GM12873 (cell line): ENCODE measurements around the gene ANKRD2.
A peak's percentile ranks its signal among the peaks of the same experiment; 100 is the strongest.

Experiments
- TF ChIP-seq, protein P1 (sequence below): IDR thresholded peaks from 2 replicates; pipeline ENCODE4 v1.5.1; 2012; ENCODE audit warnings: low read depth, mild to moderate bottlenecking, moderate library complexity, low read length, control low read depth; ENCODE audit not compliant: insufficient read depth; ENCODE audit errors: missing control alignments

ANKRD2 gene

DNA sequence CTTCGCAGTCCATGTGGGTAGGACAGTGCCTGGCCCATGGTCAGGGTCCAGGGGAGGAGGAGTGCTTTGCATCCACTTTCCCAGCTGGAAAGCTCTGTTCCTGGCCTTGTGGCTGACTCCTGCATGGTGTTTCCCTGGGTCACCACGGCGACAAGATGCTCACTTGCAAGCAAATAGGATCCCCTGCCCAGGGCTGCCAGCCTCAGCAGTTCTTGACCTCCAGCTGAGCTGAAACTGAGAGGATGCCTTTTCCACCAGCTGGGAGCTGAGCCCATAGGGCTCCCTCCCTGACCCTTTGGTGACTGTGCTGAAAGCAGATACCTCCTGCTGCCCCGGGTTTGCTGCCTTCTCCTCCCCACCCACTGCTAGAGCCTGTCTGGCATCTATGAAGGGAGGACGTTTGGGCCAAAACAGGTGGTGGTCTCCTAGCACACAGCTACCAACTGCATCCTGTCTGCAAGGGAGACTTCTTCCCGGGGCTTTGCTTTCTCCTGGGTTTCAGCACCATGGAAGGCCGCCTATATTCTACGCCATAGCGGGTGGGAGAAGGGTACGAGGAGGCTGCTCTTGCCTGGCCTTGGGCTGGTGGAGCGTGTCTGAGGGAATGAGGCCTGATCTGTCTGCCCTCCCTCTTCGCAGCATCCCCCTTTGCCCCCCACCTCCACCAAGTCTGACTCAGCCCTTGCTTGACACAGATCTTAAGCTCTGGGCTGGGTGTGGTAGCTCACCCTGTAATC, 39.5 kb upstream of the ANKRD2 start:
- TF ChIP-seq, protein P1, sequence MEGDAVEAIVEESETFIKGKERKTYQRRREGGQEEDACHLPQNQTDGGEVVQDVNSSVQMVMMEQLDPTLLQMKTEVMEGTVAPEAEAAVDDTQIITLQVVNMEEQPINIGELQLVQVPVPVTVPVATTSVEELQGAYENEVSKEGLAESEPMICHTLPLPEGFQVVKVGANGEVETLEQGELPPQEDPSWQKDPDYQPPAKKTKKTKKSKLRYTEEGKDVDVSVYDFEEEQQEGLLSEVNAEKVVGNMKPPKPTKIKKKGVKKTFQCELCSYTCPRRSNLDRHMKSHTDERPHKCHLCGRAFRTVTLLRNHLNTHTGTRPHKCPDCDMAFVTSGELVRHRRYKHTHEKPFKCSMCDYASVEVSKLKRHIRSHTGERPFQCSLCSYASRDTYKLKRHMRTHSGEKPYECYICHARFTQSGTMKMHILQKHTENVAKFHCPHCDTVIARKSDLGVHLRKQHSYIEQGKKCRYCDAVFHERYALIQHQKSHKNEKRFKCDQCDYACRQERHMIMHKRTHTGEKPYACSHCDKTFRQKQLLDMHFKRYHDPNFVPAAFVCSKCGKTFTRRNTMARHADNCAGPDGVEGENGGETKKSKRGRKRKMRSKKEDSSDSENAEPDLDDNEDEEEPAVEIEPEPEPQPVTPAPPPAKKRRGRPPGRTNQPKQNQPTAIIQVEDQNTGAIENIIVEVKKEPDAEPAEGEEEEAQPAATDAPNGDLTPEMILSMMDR, result no peak

DNA sequence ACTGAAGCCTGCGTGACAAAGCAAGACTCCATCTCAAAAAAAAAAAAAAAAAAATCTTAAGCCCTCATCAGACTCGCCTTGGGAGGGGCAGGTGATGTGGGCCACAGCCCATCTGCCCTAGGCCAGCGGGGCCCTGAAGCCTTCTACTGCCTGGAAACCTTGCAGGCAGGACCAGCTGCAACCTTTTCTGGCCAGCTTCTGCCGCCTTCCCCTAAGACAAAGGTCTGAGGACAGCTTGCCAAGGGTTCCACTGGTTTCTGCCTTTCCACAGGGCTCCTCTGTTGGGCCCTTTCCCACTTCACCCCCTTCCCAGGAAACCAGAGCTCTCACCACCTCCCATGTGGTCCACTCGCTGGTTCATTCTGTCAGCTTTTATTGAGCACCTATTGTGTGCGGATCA, 38.7 kb upstream of the ANKRD2 start:
- TF ChIP-seq, protein P1, result no peak

DNA sequence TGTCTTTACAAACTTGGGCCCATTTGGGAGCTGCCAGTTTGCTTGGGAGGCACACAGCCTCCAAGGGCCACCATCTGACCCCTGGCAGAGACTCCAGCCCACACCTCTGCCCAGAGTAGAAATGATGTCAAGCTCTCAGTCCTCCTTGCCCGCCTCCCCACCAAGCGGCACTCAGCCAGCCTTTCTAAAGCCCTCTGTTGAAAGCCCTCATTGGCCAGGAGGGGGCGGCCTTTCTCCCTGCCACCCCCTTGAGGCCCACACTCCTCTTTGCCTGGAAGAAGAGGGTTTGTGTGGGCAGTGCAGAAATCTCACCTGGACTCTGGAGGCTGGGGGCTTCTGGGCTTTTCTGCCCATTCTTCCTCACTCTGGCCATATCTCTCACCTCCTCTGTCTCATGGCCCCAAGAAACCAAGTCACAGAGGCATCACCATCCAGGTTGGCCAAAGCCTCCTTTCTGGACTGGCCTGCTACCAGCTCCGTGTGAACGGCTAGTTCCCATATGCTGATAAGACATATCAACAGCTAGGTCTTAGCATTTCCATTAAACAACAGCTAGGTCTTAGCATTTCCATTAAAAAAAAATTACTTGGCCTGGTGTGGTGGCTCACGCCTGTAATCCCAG, 37.7 kb upstream of the ANKRD2 start:
- TF ChIP-seq, protein P1, result peak; percentile 78

GRCh38 chr10:97537186-97537869, 35.3 kb upstream of the ANKRD2 start:
- TF ChIP-seq, protein P1, result no peak

DNA sequence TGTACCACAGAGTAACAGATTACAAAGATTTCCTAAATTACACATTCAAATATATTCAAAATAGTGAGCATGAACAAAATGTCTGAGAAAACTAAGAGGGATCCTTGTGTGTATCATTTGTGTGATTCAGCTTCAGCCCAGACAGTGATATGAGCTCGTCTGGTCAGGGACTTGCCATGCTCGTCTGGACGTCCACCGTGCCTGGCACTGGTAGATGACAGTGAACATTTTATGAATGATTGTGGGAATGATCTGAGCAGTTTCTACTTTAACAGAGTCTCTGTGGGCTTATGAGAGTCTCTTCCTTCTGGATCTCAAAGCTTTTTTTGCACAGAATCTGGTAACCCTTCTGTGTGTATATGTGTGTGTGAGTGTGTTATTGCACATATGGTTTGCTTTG, 34.2 kb upstream of the ANKRD2 start:
- TF ChIP-seq, protein P1, result no peak

- TF ChIP-seq, protein P1, result no peak
Measured at GRCh38 chr10:97538839-97539238, 33.7 kb upstream of the ANKRD2 start.

DNA sequence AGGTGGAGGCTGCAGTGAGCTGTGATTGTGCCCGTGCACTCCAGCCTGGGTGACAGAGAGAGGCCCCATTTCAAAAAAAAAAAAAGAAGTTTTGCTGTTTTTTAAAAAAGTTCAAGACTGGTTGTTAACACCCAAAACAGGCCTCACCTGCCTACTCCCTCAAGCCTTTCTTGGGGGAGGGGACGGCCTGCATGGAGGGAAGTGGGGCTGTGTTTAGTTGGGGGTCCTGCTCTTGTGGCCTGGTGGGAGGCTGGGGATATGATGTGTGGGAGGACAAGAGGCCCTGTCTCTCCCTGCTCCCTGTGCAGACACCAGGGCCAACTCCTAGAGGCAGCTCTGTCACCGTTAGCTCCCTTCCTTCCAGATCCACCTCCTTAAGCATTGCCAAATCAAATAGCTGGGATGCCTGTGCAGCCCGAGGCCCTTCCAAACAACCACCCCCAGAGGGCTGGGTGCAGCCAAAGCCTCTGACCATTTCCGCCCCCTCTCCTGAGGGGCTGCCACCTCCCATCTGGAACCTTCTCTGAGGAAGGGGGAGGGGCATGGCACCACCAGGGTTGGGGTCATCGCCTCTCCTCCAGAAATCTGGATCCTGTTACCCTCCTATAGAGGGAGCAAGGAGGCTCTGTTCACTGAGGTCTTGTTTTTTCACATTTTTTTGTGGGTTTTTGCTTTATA, 32.9 kb upstream of the ANKRD2 start:
- TF ChIP-seq, protein P1, result no peak
